ENCODE measurements around the gene RCAN1.

DNA sequence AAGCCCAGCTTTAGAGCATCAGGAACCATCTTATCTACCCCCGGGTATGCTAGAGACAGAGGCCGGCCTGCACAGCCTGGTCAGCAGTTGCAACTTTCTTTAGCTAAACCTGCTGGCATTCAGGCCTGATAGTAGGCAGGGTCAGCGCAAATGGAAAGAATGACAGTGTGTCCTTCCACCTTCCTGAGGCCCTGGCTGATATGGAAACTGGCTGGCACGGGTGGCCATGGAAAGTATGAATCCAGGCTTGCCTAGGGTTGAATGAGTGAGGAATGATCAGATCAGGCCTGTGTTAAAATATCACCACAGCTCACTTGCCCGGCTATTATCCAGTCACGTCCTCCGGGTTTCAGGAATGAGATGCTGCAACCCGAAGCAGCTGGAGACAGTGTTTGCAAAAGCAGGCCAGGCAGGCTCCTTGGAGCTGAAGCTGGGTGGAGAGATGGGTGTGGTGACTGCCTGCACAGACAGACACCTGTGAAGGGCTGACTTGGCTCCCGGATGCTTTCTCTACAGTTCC is 34.7 kb downstream of the RCAN1 start:
- TF ChIP-seq, protein P1, sequence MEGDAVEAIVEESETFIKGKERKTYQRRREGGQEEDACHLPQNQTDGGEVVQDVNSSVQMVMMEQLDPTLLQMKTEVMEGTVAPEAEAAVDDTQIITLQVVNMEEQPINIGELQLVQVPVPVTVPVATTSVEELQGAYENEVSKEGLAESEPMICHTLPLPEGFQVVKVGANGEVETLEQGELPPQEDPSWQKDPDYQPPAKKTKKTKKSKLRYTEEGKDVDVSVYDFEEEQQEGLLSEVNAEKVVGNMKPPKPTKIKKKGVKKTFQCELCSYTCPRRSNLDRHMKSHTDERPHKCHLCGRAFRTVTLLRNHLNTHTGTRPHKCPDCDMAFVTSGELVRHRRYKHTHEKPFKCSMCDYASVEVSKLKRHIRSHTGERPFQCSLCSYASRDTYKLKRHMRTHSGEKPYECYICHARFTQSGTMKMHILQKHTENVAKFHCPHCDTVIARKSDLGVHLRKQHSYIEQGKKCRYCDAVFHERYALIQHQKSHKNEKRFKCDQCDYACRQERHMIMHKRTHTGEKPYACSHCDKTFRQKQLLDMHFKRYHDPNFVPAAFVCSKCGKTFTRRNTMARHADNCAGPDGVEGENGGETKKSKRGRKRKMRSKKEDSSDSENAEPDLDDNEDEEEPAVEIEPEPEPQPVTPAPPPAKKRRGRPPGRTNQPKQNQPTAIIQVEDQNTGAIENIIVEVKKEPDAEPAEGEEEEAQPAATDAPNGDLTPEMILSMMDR (IDR thresholded peaks at IDR 0.05; ENCODE audit: low read depth, low read length, poor library complexity, severe bottlenecking), result no peak
- TF ChIP-seq EZH2phosphoT487 (IDR thresholded peaks at IDR 0.05; ENCODE audit: borderline replicate concordance, low read length), result no peak
